PC-3 (cell line): ENCODE data around the gene RGS10. TPM values are rescaled to one million over a fixed set of nuclear protein-coding genes. Genes with fewer than 3 reads are reported as not detected.

Source experiments
- ATAC-seq: fragments of 200-7000 bp; cut with Tn5 transposase; 2 replicates; pipeline ENCODE4 v1.9.1; 2020; ENCODE audit warnings: mild to moderate bottlenecking, moderate library complexity
- BruUV-seq: library from RNA; stranded (reverse); fragments of 400-500 nt; replicated peaks from 2 replicates; lab custom pipeline; 2021; lab: Mats Ljungman, UMichigan
- CTCF ChIA-PET: fragments of 300-600 bp; sonication (Branson Sonifier 250); formaldehyde crosslinking; loops from one replicate; lab custom pipeline; 2022; ENCODE audit warnings: antibody characterized with exemption; lab: Charles Lee
- POLR2A ChIA-PET: fragments of 300-600 bp; sonication (Branson Sonifier 250); formaldehyde crosslinking; loops from one replicate; lab custom pipeline; 2022; ENCODE audit warnings: antibody characterized with exemption; ENCODE audit not compliant: unreplicated experiment; lab: Charles Lee
- DNase-seq: peaks from one replicate; pipeline ENCODE4 v3.0.0-alpha.2; 2015
- H2AFZ ChIP-seq: fragments of 300-600 bp; sonication (generic); 2 replicates; pipeline ENCODE4 v1.6.0; 2016; ENCODE audit warnings: antibody characterized with exemption, low read length
- H3F3A ChIP-seq: fragments of 300-600 bp; sonication (generic); one replicate; pipeline ENCODE4 v1.6.0; 2017; ENCODE audit warnings: antibody characterized with exemption, low read length, control low read depth, mild to moderate bottlenecking; ENCODE audit not compliant: unreplicated experiment
- H3K27ac ChIP-seq: fragments of 300-600 bp; sonication (generic); 2 replicates; pipeline ENCODE4 v1.5.1; 2016; ENCODE audit warnings: mild to moderate bottlenecking, low read length
- H3K27me3 ChIP-seq: fragments of 300-600 bp; sonication (generic); 2 replicates; pipeline ENCODE4 v1.6.1; 2016; ENCODE audit warnings: low read length, mixed read lengths
- H3K36me3 ChIP-seq: fragments of 300-600 bp; sonication (generic); 2 replicates; pipeline ENCODE4 v1.6.1; 2016; ENCODE audit warnings: low read depth, mixed run types, low read length, mixed read lengths
- H3K4me1 ChIP-seq: fragments of 300-600 bp; sonication (generic); 2 replicates; pipeline ENCODE4 v1.5.1; 2016; ENCODE audit warnings: low read length; ENCODE audit not compliant: insufficient read depth
- H3K4me2 ChIP-seq: fragments of 300-600 bp; sonication (generic); 2 replicates; pipeline ENCODE4 v1.6.0; 2016; ENCODE audit warnings: low read length
- H3K4me3 ChIP-seq: fragments of 300-600 bp; sonication (generic); 2 replicates; pipeline ENCODE4 v1.5.1; 2016; ENCODE audit warnings: mild to moderate bottlenecking, low read length, mixed read lengths
- H3K79me2 ChIP-seq: fragments of 300-600 bp; sonication (generic); 2 replicates; pipeline ENCODE4 v1.6.1; 2017; ENCODE audit warnings: low read length, mixed read lengths
- H3K9ac ChIP-seq: fragments of 300-600 bp; sonication (generic); 2 replicates; pipeline ENCODE4 v1.6.0; 2016; ENCODE audit warnings: mild to moderate bottlenecking, low read length
- H3K9me2 ChIP-seq: fragments of 300-600 bp; sonication (generic); replicated peaks from 2 replicates; pipeline ENCODE4 v1.6.1; 2016; ENCODE audit warnings: mixed run types, low read length, mixed read lengths
- H3K9me3 ChIP-seq: fragments of 300-600 bp; sonication (generic); 2 replicates; pipeline ENCODE4 v1.6.1; 2016; ENCODE audit warnings: low read length, mixed read lengths
- H4K20me1 ChIP-seq: fragments of 300-600 bp; sonication (generic); 2 replicates; pipeline ENCODE4 v1.6.1; 2016; ENCODE audit warnings: low read length, mixed read lengths
- EZH2 ChIP-seq: fragments of 300-600 bp; sonication (generic); IDR thresholded peaks from one replicate; pipeline ENCODE4 v1.6.1; 2017; ENCODE audit warnings: antibody characterized with exemption, mild to moderate bottlenecking, low read length; ENCODE audit not compliant: unreplicated experiment
- EZH2phosphoT487 ChIP-seq: fragments of 300-600 bp; sonication (generic); IDR thresholded peaks from 2 replicates; pipeline ENCODE4 v1.6.1; 2018; ENCODE audit warnings: mild to moderate bottlenecking, antibody characterized with exemption, low read length, borderline replicate concordance
- intact Hi-C: fragments of 100-400 bp; cut with micrococcal nuclease; formaldehyde crosslinking; loops from 2 replicates; pipeline ENCODE4 v1.9.0; 2023
- total RNA-seq: library from RNA; depleted of rRNA; stranded (reverse); fragments of >200 nt; gene quantifications from 2 replicates; pipeline ENCODE4 v1.2.3, GENCODE V29; 2014
- TF ChIP-seq, protein P1 (sequence below): fragments of 300-600 bp; sonication (generic); conservative IDR thresholded peaks from 2 replicates; pipeline ENCODE4 v1.5.1; 2017; ENCODE audit warnings: antibody characterized with exemption, low read depth, mild to moderate bottlenecking, low read length

Gene RGS10
- total RNA-seq, 1 experiment from 2014 or later = 27.6 TPM

DNA sequence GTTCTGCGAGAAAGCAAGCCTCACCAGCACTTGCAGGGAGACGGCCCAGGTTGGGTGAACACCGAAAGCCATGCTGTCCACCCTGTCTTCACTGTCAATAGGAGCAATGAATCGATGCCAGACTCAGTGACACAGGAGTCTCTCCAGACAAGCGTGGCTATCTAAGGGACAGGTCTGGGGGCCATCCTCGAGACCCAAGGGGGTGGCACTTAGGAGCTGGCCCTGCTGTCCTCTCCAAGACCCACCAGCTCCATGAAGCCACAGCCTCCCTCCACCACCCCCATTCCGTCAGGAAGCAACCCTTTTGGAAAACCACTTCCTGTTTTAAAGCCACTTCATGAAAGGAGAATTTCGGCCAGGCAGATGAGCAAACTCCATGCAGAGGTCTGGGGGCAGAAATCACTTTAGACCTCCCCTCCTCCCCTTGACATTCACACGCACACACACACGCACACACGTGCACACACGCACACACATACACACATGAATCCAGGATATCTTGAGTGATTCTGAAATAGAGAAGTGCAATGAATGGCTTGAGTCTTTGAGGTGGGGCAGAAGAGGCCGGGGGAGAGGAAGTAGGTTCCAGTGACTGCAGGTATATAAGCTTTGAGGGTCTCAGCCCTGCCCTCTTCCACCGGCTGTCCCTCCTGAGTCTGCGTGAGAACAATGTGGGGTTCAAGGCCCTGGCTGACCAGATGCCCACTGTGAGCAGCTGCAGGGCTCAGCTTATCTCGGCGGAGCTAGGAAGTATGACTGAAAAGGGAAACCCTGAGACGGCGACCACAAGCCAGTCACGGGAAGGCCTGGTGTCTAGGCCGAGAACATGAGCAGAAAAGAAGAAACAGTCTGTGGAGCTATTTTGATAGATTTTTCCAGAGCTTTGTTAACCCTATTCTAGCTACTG, 25.0 kb downstream of the RGS10 start:
- Histone ChIP-seq H3K9me2 (no peaks in the 10 kb centered on the region), H3K9ac (peak overlapping the region; percentile 33; the same call in 1 of the 2 replicates), H3F3A (no peaks in the 10 kb centered on the region), H2AFZ (no peak overlapping the region), H4K20me1 (no peaks in the 10 kb centered on the region), H3K9me3 (no peaks in the 10 kb centered on the region), H3K27ac (peak overlapping the region; percentile 84), H3K79me2 (no peaks in the 10 kb centered on the region), H3K36me3 (no peaks in the 10 kb centered on the region), H3K27me3 (no peaks in the 10 kb centered on the region), H3K4me2 (peak overlapping the region; percentile 33), H3K4me1 (peaks cover 29% of the 10 kb centered on the region), H3K4me3 (no peak overlapping the region)
- ChIA-PET CTCF (no interaction called here), POLR2A (interaction anchor here (0.6 kb wide), 1 partner anchor 25 kb away, joined by 4 read pairs; the partner anchor contains the start of gene RGS10)
- DNase-seq (peak; percentile 23), ATAC-seq (peak; percentile 7; the same call in 1 of the 2 replicates)
- BruUV-seq = no TSS peak
- intact Hi-C loops = no loop called here
- TF ChIP-seq EZH2phosphoT487 = no peak
- TF ChIP-seq EZH2 = no peak
- TF ChIP-seq, protein P1, sequence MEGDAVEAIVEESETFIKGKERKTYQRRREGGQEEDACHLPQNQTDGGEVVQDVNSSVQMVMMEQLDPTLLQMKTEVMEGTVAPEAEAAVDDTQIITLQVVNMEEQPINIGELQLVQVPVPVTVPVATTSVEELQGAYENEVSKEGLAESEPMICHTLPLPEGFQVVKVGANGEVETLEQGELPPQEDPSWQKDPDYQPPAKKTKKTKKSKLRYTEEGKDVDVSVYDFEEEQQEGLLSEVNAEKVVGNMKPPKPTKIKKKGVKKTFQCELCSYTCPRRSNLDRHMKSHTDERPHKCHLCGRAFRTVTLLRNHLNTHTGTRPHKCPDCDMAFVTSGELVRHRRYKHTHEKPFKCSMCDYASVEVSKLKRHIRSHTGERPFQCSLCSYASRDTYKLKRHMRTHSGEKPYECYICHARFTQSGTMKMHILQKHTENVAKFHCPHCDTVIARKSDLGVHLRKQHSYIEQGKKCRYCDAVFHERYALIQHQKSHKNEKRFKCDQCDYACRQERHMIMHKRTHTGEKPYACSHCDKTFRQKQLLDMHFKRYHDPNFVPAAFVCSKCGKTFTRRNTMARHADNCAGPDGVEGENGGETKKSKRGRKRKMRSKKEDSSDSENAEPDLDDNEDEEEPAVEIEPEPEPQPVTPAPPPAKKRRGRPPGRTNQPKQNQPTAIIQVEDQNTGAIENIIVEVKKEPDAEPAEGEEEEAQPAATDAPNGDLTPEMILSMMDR = no peak

GRCh38 chr10:119516381-119517234, 25.9 kb downstream of the RGS10 start:
- Histone ChIP-seq H3K9me2 (no peaks in the 10 kb centered on the region), H3K4me2 (peak overlapping the region; percentile 17), H3K27ac (peak overlapping the region; percentile 84), H3K9me3 (no peaks in the 10 kb centered on the region), H3K36me3 (no peaks in the 10 kb centered on the region), H3K9ac (peak overlapping the region; percentile 33), H3K4me3 (no peak overlapping the region), H3K4me1 (peaks cover 21% of the 10 kb centered on the region), H4K20me1 (no peaks in the 10 kb centered on the region), H2AFZ (no peak overlapping the region), H3F3A (no peaks in the 10 kb centered on the region), H3K27me3 (no peaks in the 10 kb centered on the region), H3K79me2 (no peaks in the 10 kb centered on the region)
- peak; percentile 59 for DNase-seq
- ATAC-seq = peak; percentile 86
- intact Hi-C loops = no loop called here
- POLR2A ChIA-PET = interaction anchor here (0.6 kb wide), 1 partner anchor 26 kb away, joined by 4 read pairs; the partner anchor contains the start of gene RGS10
- no TSS peak for BruUV-seq
- CTCF ChIA-PET = no interaction called here
- TF ChIP-seq, protein P1 = no peak
- TF ChIP-seq EZH2phosphoT487 (no peak), EZH2 (no peak)
